ENCODE results near the gene ZFPM1.

The ZFPM1 gene

DNA sequence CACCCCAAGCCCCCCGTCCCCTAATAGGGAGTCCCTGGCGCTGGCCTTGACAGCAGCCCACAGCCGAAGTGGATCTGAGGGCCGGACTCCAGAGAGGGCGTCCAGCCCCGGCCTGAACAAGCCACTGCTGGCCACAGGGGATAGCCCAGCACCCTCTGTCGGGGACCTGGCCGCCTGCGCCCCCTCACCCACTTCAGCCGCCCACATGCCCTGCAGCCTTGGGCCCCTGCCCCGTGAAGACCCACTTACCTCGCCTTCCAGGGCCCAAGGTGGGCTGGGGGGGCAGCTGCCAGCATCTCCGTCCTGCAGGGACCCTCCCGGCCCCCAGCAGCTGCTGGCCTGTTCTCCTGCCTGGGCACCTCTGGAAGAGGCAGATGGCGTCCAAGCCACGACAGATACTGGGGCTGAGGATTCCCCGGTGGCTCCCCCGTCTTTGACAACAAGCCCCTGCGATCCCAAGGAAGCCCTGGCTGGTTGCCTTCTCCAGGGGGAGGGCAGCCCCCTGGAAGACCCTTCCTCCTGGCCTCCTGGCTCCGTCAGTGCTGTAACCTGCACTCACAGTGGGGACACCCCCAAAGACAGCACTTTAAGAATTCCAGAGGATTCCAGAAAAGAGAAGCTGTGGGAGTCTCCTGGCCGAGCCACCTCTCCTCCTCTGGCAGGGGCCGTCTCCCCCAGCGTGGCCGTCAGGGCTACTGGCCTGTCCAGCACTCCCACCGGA, 19.3 kb upstream of the ZFPM1 start:
- no peak for DNase-seq (ENCODE audit: low read depth in 2 of 2)

DNA sequence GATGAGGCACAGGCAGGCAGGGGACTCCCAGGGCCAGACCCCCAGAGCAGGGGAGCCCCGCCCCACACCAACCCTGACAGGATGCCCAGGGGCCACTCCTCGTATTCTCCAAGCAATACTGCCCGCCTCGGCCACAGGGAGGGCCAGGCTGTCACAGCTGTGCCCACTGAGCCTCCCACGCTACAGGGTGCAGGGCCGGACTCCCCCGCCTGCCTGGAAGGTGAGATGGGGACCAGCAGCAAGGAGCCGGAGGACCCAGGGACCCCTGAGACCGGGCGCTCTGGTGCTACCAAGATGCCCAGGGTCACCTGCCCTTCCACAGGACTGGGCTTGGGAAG, 18.8 kb upstream of the ZFPM1 start:
- no peak for DNase-seq (ENCODE audit: low read depth in 2 of 2)

DNA sequence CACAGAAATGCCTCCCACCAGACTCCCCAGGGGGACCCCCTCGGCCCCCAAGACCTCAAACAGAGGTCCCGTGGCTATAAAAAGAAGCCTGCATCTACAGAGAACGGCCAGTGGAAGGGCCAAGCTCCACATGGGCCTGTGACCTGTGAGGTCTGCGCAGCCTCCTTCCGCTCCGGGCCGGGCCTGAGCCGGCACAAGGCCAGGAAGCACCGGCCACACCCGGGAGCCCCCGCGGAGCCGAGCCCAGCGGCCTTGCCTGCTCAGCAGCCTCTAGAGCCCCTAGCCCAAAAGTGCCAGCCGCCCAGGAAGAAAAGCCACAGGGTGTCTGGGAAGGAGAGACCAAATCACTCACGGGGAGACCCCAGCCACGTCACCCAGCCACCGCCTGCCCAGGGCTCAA, 18.3 kb upstream of the ZFPM1 start:
- no peak for DNase-seq (ENCODE audit: low read depth in 2 of 2)

DNA sequence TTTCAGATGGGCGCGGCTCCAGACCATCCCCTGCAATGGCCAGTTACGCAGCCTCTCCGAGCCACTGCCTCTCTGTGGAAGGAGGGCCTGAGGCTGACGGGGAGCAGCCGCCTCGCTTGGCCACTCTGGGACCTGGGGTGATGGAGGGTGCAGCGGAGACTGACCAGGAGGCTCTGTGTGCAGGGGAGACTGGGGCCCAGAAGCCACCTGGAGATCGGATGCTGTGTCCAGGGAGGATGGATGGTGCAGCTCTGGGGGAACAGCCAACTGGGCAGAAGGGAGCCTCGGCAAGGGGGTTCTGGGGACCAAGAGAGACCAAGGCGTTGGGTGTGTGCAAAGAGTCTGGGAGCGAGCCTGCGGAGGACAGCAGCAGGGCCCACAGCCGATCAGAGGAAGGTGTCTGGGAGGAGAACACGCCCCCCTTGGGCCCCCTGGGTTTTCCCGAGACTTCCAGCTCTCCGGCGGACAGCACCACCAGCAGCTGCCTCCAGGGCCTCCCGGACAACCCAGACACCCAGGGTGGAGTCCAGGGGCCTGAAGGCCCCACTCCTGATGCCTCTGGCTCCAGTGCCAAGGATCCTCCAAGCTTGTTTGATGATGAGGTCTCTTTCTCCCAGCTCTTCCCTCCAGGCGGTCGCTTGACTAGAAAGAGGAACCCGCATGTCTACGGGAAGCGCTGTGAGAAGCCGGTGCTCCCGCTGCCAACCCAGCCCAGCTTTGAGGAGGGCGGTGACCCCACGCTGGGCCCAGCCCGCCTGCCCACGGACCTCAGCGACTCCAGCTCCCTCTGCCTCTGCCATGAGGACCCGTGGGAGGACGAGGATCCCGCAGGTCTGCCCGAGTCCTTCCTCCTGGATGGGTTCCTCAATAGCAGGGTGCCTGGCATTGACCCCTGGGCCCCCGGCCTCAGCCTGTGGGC, 17.4 kb upstream of the ZFPM1 start:
- no peak for DNase-seq (ENCODE audit: low read depth in 2 of 2)

DNA sequence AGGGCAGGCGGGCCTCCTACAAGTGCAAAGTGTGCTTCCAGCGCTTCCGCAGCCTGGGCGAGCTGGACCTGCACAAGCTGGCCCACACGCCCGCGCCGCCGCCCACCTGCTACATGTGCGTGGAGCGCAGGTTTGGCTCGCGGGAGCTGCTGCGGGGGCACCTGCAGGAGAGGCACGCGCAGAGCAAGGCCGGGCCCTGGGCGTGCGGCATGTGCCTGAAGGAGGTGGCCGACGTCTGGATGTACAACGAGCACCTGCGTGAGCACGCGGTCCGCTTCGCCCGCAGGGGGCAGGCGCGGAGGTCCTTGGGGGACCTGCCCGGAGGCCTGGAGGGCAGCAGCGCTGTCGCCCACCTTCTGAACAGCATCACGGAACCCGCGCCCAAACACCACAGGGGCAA, 16.3 kb upstream of the ZFPM1 start:
- DNase-seq (ENCODE audit: low read depth in 2 of 2), result no peak

DNA sequence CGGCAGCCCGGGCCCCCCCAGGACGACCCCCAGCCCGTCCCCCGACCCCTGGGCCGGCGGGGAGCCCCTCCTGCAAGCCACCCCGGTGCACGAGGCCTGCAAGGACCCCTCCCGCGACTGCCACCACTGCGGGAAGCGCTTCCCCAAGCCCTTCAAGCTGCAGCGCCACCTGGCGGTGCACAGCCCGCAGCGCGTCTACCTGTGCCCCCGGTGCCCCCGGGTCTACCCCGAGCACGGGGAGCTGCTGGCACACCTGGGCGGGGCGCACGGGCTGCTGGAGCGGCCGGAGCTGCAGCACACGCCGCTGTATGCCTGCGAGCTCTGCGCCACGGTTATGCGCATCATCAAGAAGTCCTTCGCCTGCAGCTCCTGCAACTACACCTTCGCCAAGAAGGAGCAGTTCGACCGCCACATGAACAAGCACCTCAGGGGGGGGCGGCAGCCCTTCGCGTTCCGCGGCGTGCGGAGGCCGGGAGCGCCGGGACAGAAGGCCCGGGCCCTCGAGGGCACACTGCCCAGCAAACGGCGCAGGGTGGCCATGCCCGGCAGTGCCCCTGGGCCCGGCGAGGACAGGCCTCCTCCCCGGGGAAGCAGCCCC, 15.6 kb upstream of the ZFPM1 start:
- DNase-seq (ENCODE audit: low read depth in 2 of 2), result peak; percentile 65 to 68

DNA sequence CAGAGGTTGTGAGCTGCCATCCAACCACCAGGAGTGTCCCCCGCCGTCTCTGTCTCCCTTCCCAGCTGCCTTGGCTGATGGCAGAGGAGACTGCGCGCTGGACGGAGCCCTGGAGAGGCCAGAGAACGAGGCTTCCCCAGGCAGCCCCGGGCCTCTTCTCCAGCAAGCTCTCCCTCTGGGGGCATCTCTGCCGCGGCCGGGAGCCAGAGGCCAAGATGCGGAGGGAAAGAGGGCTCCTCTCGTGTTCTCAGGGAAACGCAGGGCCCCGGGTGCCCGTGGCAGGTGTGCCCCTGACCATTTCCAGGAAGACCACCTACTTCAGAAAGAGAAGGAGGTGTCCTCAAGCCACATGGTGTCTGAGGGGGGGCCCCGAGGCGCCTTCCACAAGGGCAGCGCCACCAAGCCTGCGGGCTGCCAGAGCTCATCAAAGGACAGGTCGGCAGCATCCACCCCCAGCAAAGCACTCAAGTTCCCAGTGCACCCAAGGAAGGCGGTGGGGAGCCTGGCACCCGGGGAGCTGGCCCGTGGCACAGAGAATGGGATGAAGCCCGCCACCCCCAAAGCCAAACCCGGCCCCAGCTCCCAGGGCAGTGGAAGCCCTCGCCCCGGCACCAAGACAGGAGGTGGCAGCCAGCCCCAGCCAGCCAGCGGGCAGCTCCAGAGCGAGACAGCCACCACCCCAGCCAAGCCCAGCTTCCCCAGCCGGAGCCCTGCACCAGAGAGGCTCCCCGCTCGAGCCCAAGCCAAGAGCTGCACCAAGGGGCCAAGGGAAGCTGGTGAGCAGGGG, 14.8 kb upstream of the ZFPM1 start:
- no peak for DNase-seq (ENCODE audit: low read depth in 2 of 2)

DNA sequence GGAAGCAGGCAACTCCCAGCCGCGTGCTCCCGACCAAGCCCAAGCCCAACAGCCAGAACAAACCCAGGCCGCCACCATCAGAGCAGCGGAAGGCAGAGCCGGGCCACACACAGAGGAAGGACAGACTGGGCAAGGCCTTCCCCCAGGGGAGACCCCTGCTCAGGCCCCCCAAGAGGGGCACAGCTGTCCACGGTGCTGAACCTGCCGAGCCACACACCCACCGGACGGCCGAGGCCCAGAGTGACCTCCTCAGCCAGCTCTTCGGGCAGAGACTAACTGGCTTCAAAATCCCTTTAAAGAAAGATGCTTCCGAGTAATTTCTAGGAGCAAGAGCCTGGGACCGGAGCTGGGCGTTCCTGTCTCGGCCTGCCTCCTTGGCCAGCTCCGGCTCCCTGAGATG, 14.1 kb upstream of the ZFPM1 start:
- DNase-seq (ENCODE audit: low read depth in 2 of 2), result no peak

DNA sequence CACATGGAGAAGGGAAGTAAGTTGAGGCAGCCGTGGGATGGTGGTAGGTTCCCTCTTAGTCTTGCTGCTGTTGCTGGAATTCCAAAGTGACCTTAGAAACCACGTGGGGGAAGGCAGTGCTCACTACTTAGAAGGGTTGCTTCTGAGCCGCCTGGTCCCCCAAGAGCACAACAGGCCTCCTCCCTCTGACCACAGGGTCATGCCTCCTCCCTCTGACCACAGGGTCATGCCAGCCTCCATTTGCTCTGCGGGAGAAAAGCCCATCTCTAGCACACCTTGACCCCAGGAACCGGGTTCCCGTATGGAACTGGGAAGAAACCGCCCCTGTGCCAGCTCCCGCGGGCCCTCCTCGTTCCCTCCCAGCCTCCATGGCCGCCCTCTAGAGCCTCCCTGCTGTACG, 13.4 kb upstream of the ZFPM1 start:
- no peak for DNase-seq (ENCODE audit: low read depth in 2 of 2)

DNA sequence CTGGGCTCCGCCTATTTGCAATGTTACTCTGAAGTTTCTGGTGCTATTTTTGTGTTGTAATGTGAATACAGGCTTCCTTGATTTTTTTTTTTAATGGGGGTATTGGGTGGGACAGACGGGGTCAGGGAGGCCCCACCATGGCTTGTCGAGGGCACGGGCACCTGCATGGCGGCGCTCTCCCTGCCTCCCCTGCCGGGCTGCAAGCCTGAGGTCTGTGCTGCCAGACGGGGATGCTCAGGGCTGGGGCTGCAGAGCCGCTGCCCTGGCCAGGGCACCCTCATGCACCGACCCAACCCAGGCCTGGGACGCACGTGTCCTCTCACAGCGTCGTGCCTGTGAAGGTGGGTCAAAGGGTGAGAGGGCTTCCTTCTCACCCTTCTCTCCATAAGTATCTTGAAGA, 13.0 kb upstream of the ZFPM1 start:
- DNase-seq (ENCODE audit: low read depth in 2 of 2), result no peak

DNA sequence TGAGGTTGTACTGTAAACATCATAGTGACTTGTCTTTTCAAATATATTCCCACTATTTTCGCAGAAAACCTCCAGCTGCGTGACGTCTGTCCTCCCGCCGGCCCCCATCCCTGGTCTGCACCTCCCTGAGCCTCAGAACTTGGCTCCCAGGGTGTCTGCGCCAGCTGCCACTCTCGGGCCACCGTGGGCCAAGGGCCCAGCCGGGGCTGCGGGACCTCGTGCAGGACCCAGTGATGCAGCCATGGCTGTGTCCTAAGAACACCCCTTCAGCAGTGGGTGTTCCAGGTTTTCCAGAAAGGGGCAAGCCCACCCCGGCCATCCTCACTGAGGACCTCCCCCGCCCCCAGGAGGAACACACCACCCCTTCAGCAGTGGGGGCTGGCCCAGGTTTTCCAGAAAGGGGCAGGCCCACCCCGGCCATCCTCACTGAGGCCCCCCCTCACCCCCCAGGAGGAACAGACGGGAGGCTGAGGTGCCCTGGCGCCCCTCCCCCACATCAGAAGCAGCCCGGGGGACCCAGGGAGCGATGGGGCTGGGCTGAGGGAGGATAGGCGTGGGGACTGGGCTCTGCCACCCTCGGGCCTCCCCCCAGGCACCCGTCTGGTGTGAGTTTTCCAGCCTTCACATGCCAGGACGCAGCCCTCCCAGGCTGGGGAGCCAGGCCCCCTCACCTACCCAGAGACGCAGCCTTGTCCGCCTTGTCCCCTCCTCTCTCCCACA, 12.2 kb upstream of the ZFPM1 start:
- DNase-seq (ENCODE audit: low read depth in 2 of 2), result no peak

DNA sequence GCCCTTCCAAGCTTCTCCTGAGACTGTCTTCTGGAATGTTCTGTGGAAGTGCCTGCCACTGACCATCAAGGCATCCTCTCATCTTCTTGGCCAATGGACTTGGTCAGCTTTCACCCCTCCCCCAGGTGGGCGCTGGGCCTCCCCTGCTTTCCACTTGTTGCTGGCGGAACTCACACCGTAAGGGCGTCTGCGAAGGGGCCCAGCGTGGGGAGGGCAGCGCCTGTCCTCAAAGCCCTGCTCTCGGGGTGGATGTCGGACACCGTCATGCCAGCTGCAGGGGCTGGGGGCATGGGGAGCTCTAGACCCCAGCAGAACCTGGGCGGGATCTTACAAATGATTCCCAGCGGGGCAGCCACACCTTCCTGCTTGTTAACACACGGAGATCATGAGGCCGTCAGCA, 11.6 kb upstream of the ZFPM1 start:
- no peak for DNase-seq (ENCODE audit: low read depth in 2 of 2)

DNA sequence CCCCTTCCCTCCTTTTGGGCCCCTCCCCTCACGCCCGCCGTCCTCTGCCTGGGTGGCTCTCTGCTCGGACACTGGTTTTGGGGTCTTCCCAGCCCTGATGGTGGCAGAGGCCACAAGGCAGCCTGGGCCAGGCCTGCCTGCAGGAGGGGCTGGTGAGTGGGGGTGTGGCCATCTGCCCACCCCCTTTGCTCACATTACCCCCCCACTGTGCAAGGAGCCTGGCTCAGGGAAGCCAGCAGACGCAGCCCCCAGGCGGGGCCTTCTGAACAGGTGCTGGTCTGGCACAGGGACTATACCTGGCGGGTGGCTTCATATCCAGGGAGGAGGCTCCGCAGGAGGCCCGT, 10.7 kb upstream of the ZFPM1 start:
- no peak for DNase-seq (ENCODE audit: low read depth in 2 of 2)

DNA sequence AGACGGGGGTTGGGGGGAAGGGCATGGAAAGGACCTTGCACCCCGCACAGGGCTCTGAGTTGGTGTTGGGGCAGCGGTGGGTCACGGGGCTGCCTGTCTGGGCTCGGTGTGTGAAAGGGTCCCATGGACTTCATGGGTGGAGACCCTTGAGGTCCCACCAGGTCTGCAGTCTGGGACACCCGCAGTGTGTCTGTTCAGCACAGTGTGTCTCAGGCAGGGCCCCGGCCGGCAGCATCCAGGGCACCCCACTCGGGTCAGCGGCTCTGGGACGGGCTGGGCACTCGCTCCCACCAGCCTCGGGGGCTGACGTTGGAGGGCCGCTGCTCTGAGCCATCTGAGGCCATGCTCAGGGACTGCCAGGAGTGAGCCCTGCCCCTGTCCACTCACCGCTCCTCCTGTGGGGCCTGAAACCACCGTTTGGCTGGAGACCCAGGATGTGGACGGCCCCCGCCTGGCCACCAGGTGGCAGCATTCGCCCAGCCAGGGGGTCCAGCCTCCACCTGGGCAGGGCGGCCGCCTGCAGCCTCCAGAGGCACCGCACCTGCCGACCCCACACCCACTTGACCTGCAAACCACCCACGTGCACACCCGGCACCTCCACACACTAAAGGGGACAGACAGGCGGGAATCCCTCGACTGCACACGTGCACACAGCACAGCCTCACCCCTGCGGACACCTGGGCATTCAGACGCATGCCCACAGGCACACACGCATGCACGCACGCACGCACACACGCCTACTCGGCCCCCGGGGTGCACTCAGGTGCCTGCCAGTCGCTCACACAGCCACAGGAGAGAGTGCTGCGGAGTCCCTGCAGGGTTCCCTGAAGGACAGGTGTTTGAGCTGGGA, 10.1 kb upstream of the ZFPM1 start:
- DNase-seq (ENCODE audit: low read depth in 2 of 2), result peak; percentile 78 to 81

DNA sequence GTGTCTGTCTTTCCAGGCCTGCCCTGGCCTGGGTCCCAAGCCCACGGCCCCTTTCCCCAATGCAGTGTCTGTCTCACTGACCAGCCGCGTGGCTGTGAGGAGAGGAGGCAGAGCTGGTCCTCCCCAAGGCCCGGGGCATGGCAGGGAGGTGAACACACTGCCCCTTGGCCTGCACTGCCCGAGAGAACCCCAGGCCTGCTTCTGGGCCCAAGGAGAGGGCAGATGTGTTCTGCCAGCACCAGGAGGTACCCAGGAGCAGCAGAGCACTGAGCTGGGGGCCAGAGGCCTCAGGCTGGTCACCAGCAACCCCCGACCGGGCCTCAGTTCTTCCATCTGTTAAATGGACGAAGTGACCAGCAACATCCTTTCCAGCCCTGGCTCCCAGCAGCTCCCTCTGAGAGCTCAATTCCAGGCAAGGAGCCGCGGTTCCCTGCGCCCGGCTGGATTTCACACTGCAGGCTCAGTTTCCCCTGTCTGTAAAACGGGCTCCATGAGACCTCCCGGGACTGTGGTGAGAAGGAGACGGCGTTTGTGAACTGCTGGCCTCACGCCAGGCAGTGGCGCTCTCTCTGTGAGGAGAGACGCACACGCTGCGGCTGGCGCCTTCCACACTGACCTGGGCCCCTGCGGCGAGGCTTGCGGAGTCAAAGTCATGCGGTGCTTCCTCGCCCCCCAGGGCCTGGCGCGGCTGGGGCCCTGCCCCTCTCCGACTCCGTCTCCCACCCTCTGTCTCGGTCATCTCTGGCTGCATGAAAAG, 8.1 kb upstream of the ZFPM1 start:
- no peak for DNase-seq (ENCODE audit: low read depth in 2 of 2)

DNA sequence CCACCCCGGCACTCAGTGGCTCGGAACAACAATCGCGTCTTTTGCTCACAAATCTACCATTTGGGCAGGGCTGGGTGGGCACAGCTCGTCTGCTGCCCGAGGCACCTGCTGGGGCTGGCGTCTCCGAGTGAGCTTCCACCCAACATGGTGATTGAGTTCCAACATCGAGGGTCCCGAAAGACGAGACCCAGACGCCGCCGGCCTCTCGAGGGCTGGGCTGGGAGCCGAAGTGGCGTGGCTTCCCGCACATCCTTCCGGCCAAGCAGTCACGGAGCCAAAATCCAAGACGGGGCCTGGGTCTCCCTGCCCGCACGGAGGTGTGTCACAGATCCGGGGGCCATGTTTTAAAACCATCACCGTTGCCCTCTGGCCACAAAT, 7.5 kb upstream of the ZFPM1 start:
- DNase-seq (ENCODE audit: low read depth in 2 of 2), result no peak

DNA sequence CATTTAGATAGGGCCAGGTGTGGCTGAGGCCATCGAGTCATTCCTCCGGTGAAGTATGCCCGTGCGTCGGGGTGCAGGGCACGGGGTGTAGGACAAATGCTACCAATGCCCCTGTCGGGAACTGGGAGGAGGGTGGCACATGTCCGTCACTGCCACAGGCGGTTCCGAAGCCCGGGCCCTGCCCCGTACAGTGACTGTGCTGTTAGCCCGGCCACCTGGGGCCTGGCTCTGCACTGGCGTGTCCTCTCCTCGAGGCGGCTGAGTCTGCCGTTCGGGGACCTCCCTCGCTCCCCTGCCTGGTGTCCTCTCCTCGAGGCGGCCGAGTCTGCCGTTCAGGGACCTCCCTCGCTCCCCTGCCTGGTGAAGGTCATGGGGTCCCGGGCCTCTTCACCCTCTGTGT, 7.0 kb upstream of the ZFPM1 start:
- DNase-seq (ENCODE audit: low read depth in 2 of 2), result no peak

DNA sequence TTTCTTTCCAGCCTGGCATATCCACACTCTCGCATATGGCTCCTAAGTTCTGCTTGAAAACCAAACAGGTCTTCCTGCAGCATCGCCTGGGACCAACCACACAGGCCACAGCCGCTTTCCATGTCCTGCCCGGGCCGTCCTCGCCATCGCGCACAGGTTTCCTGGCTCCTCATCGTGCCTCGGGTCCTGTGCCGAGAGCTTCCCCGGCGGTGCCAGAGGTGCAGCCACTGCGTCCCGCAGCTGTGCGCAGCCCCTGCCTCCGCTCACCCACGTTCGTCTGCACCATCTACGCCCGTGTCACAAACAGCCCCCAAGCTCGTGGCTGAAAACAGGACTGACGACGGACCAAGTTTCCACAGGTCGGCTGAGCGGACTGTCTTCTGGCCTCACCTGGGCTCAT, 6.3 kb upstream of the ZFPM1 start:
- no peak for DNase-seq (ENCODE audit: low read depth in 2 of 2)

DNA sequence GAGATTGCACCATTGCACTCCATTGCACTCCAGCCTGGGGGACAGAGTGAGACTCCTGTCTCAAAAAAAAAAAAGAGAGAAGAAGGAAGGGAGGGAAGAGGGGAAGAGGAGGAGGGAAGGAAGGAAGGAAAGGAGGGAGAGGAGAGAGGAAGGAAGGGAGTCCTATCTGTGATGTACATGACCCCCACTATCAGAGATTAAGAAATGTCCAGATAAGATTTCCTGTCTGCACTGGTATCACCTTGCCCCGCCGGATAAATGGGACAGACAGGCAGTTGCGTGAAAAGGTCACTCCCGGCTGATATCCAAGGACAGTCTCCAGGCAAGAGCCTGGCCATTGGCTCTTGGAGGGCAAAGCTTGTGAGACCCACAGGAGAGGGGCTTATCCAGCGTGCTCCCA, 5.2 kb upstream of the ZFPM1 start:
- no peak for DNase-seq (ENCODE audit: low read depth in 2 of 2)
